Peyer's patch (tissue), 4 donors: ENCODE measurements around the gene HS3ST1.

Source experiments
- CTCF ChIP-seq, 6 experiments: fragments of 450-650 bp in 4 of 6; fragments of 200-600 bp in 2 of 6; sonication (generic) in 1 of 6; IDR thresholded peaks; one replicate each; pipeline ENCODE4 v1.5.1; 2017 to 2019; ENCODE audit warnings: antibody characterized with exemption in 6 of 6, mild to moderate bottlenecking in 3 of 6, moderate library complexity in 1 of 6
- POLR2A ChIP-seq, 2 donors: fragments of 450-650 bp; IDR thresholded peaks; one replicate each; pipeline ENCODE4 v1.5.1; 2017; ENCODE audit warnings: antibody characterized with exemption in 2 of 2, mild to moderate bottlenecking in 2 of 2, moderate library complexity in 2 of 2

GRCh38 chr4:11438647-11439046 lies 10.0 kb upstream of the HS3ST1 start:
- no peak for TF ChIP-seq CTCF (IDR thresholded peaks at IDR 0.05)
- TF ChIP-seq POLR2A (IDR thresholded peaks at IDR 0.05), result no peak
